Heart right ventricle (tissue), 16 donors: Measurements from ENCODE around the gene EFNA3. TPM values are rescaled to one million over a fixed set of nuclear protein-coding genes. Genes with fewer than 3 reads are reported as not detected.

Experiments
- ATAC-seq, 8 donors: fragments of 200-7000 bp; cut with Tn5 transposase; one replicate each; pipeline ENCODE4 v1.9.1; 2020; ENCODE audit warnings: mild to moderate bottlenecking in 8 of 8, moderate library complexity in 8 of 8, moderate number of reproducible peaks in 1 of 8
- DNase-seq, 2 donors: peaks; one replicate each; pipeline ENCODE4 v3.0.0-alpha.2; 2020
- H3K27ac ChIP-seq, 10 donors: fragments of 200-600 bp; sonication (generic) in 2 of 10; one replicate each; pipeline versions ENCODE4 v1.5.0 to v1.8.0; 2020 to 2022; ENCODE audit warnings: mild to moderate bottlenecking in 3 of 10
- H3K27me3 ChIP-seq, 7 donors: fragments of 200-600 bp; one replicate each; pipeline ENCODE4 v1.8.0; 2021 to 2022; ENCODE audit warnings: mild to moderate bottlenecking in 2 of 7
- H3K36me3 ChIP-seq, 9 donors: fragments of 200-600 bp; sonication (generic) in 1 of 9; one replicate each; pipeline versions ENCODE4 v1.5.0 to v1.8.0; 2020 to 2022; ENCODE audit warnings: mild to moderate bottlenecking in 2 of 9
- H3K4me1 ChIP-seq, 9 donors: fragments of 200-600 bp; sonication (generic) in 1 of 9; one replicate each; pipeline versions ENCODE4 v1.5.0 to v1.8.0; 2020 to 2022; ENCODE audit warnings: mild to moderate bottlenecking in 4 of 9
- H3K4me3 ChIP-seq, 10 donors: fragments of 200-600 bp; sonication (generic) in 2 of 10; one replicate each; pipeline versions ENCODE4 v1.5.0 to v1.8.0; 2020 to 2022; ENCODE audit warnings: mild to moderate bottlenecking in 7 of 10, moderate library complexity in 2 of 10
- H3K9me3 ChIP-seq, 11 donors: fragments of 200-600 bp in 10 of 11; sonication (generic) in 2 of 11; one replicate each; pipeline versions ENCODE4 v1.5.0 to v1.8.0; 2013 to 2022; ENCODE audit warnings: mild to moderate bottlenecking in 2 of 11, control low read depth in 1 of 11, moderate library complexity in 1 of 11
- WGBS, 2 donors: extraction: QIAGEN DNeasy Blood & Tissue Kit; methylation state at CpG; one replicate each; pipeline ENCODE4 v1.1.7; 2013; ENCODE audit warnings: inconsistent platforms in 1 of 2; 5-methylcytosine and 5-hydroxymethylcytosine counted together
- intact Hi-C, 10 donors: fragments of 100-400 bp; cut with DNase I; formaldehyde crosslinking; loops; one replicate each; pipeline versions ENCODE4 v1.11.1 to v1.14.2; 2022
- polyA plus RNA-seq, 2 donors: library from polyadenylated mRNA; stranded (reverse); fragments of 200-250 nt; gene quantifications; one replicate each; pipeline ENCODE4 v1.2.3, GENCODE V29; 2013
- total RNA-seq, 10 donors: library from RNA; stranded (reverse); fragmentation: NEBNext Ultra II Directional in 3 of 10; extraction: Animal tissue kit (Norgen Biotek cat#: 25700) in 3 of 10; gene quantifications; one replicate each; pipeline versions ENCODE4 v1.2.1 to v1.2.4, GENCODE V29; 2021 to 2023
- TF ChIP-seq, protein P1 (sequence below), 9 donors: fragments of 200-600 bp; sonication (generic) in 2 of 9; IDR thresholded peaks; one replicate each; pipeline versions ENCODE4 v1.5.0 to v1.8.0; 2021 to 2022; ENCODE audit warnings: antibody characterized with exemption in 9 of 9, mild to moderate bottlenecking in 5 of 9, moderate library complexity in 1 of 9
- donor health status: Arrhythmogenic right ventricular cardiomyopathy.
- donor health status: ischemic (EF 13 %, LVEDD 7.1; RV severe dilation, severe dysfunction).
- donor health status: healthy with polysubstance abuse.
- donor health status: DM: no; HTN: yes; CAD: no.
- donor health status: DM: no; HTN: no; CAD: no.
- donor health status: ischemic (EF 25% LVEDD 6.9; RV normal size, moderate dysfunction).
- donor health status: ischemic (EF 25% LVEDD 5.7; RV mildly dilated, moderate dysfunction).
- donor health status: healthy.
- donor health status: DM: yes; HTN: yes; CAD: no.
- donor health status: Ischemic cardiomyopathy.
- donor health status: ischemic (EF 35%, LVEDD 5.7; RV mildly dilated, moderate dysfunction).
- donor health status: nonischemic (EF 11% LVEDD 7.7; RV severe dilation, severe dysfunction).
- donor health status: DM: yes; HTN: yes; CAD: no.
- donor health status: PGD.
- donor health status: ischemic (EF 29% LVEDD 5.4; RV normal size, mild dysfunction).
- donor health status: nonischemic (EF 23%, LVEDD 6.1; RV moderate dilation, normal function).

The EFNA3 gene
- total and polyA plus RNA-seq, 12 donors: 0.23 to 1.9 (median 0.47) TPM; not detected in 1

DNA sequence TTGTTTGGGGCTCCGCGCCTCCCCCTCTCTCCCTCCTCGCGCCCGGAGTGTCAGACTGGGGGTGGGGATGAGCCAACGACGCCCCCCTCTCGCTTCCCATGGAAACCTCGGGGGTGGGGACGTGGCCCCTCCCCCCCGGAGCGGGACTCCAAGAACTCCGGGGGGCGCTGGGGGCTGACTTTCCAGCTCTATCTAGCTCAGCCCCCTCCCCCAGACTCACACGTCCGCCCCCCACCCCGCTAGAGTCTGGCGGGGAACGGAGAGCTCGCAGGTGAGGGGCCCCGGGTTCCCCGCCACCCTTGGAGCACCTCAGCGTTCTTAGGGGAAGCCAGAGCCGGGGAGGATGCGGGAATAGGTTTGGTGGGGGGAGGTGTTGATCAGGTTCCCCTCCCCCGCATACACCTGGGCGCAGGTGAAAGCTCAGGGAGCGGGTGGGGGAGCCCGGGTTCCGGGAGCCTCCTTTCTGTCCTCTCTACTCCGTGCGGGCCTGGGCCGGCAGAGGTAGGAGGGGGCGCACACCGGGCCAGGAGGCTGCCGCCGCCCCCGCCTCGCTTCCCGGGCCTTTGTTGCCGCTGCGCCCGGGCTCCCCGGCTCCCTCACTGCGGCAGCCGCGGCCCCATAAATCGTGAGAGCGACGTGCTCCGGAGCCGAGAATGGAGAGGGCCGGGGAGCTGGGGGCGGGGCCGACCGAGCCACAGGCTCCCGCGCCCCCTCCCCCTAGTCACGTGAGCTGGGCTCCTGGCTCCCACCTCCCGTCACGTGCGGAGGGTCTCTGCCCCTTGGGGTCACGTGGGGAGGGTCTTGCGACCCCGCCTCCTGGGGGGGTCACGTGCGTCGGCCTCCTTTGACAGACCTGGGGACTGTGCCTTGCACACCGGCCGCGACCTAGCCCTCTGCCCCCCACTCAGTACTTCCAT lies 1.9 kb downstream of the EFNA3 start:
- DNase-seq (peak in 1 of 2 donors; percentile 19), ATAC-seq (no peak)
- 1% methylated on average over 55 to 71 of the region's 71 CpGs for WGBS, 2 donors
- Histone ChIP-seq H3K4me3 (peak overlapping the region; percentile 2 to 58 (median 33)), H3K9me3 (no peaks in the 10 kb centered on the region), H3K27me3 (peaks cover 39 to 67% (median 53%) of the 10 kb centered on the region in 7 donors), H3K36me3 (no peaks in the 10 kb centered on the region), H3K4me1 (peaks cover 30 to 65% (median 51%) of the 10 kb centered on the region in 9 donors), H3K27ac (no peak overlapping the region)
- TF ChIP-seq, protein P1, sequence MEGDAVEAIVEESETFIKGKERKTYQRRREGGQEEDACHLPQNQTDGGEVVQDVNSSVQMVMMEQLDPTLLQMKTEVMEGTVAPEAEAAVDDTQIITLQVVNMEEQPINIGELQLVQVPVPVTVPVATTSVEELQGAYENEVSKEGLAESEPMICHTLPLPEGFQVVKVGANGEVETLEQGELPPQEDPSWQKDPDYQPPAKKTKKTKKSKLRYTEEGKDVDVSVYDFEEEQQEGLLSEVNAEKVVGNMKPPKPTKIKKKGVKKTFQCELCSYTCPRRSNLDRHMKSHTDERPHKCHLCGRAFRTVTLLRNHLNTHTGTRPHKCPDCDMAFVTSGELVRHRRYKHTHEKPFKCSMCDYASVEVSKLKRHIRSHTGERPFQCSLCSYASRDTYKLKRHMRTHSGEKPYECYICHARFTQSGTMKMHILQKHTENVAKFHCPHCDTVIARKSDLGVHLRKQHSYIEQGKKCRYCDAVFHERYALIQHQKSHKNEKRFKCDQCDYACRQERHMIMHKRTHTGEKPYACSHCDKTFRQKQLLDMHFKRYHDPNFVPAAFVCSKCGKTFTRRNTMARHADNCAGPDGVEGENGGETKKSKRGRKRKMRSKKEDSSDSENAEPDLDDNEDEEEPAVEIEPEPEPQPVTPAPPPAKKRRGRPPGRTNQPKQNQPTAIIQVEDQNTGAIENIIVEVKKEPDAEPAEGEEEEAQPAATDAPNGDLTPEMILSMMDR (IDR thresholded peaks at IDR 0.05): no peak
- intact Hi-C loops: loop anchor here in 2 of 10 donors (5.0 to 10.0 kb wide), 2 partner anchors 33 to 526 kb away; partner anchors contain the start of gene UBE2Q1 (in 1 of the 2)

DNA sequence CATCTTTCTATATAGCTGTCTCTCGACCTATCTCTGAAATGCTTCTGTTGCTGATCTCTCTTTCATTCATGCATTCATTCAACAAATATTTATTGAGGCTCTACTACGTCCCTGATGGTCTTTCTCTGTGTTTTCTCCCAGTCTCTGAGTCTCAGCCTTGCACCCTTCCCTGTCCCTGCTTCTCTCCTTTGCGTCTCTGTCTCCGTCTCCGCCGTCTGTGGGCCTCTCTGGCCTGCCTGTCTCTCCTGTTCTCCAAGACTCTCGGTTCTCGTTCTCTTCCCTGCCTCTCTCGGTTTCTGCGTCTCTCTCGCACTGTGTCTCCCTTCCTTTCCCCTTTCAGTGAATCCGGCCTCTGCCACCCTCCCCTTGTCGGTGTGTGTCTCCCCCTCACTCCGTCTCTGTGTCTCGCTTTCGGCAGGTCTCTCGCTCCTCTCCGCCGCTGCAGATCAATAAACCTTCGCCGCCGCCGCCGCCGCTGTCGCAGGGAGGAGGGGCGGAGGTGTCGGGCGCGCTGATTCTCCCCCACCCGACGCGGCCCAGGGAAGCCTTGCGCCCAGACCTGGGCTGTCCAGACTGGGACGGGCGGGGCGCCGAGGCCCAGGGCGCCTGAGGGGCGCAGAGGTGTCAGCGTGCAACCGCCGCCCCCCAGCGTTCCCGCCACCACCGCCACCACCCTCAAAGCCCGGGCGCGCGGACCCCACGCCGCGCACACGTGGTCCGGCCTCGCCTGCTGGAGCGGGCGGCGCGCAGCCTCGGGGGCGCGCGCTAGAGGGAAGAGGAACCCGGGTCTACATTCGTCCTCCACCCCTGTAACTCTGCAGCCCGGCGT lies 3.0 kb downstream of the EFNA3 start:
- no peaks in the 10 kb centered on the region for H3K9me3 ChIP-seq
- no peak overlapping the region for H3K27ac ChIP-seq
- ATAC-seq (no peak), DNase-seq (peak in 1 of 2 donors; percentile 23)
- TF ChIP-seq, protein P1 (IDR thresholded peaks at IDR 0.05): no peak
- no peaks in the 10 kb centered on the region for H3K36me3 ChIP-seq
- H3K4me1 ChIP-seq: peaks cover 33 to 77% (median 60%) of the 10 kb centered on the region in 9 donors
- intact Hi-C loops: loop anchor here in 2 of 10 donors (5.0 to 10.0 kb wide), 2 partner anchors 34 to 527 kb away; partner anchors contain the start of gene UBE2Q1 (in 1 of the 2)
- peak overlapping the region in 7 of 10 donors; percentile 4 to 58 (median 25) for H3K4me3 ChIP-seq
- 2 to 3% methylated on average over 68 of the region's 68 CpGs for WGBS, 2 donors
- peaks cover 39 to 67% (median 53%) of the 10 kb centered on the region in 7 donors for H3K27me3 ChIP-seq

DNA sequence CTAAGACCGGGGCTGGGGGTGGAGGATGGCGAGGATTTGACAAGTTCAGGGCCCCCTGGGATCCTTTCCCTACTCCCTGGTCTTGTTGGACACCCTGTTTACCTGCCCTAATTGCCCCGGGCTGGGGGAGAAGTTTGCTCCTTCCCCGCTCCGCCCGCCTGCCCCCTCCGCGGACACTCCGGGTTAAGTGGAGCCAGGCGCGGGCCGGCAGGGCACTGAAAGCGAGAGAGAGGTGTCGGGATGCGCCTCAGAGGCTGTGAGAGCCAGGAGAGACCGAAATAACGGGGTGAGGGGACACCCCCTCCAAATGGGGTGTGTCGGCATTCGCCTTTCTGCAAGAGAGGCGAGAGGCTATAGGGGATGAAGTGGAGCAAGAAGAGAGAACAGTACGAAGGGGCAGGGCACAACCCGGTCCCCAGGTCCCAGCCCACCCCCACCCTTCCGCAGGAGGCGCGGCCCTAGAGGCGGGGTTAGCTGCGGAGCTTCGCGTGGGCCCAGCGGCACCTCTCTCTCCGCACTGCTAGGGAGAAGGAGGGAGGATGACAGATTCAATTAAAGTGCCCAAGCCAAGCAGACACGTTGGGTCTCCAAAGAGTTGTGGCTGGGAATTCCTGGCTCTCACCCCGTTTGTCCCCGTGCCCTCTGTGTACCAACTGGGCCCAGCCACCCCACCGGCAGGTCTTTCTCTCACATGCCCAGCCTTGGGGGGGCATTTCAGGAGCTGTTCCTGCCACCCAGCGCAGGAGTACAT lies 3.8 kb downstream of the EFNA3 start:
- WGBS, 2 donors: 4 to 5% methylated on average over 35 to 36 of the region's 36 CpGs
- intact Hi-C loops: loop anchor here in 2 of 10 donors (5.0 to 10.0 kb wide), 2 partner anchors 35 to 528 kb away; partner anchors contain the start of gene UBE2Q1 (in 1 of the 2)
- ATAC-seq: no peak
- DNase-seq: peak in 1 of 2 donors; percentile 17
- Histone ChIP-seq H3K4me3 (peak overlapping the region in 6 of 10 donors; percentile 4 to 58 (median 23)), H3K27me3 (peaks cover 39 to 67% (median 53%) of the 10 kb centered on the region in 7 donors), H3K27ac (no peak overlapping the region), H3K36me3 (no peaks in the 10 kb centered on the region), H3K9me3 (no peaks in the 10 kb centered on the region), H3K4me1 (peaks cover 33 to 78% (median 60%) of the 10 kb centered on the region in 9 donors)
- TF ChIP-seq, protein P1 (IDR thresholded peaks at IDR 0.05): no peak
